GM21528 (cell line): ENCODE results near the gene SDR42E2.
"Not testable (repeated sequence)": the region's sequence is repeated elsewhere in the genome, so short reads cannot be mapped to it uniquely, and the experiment has no call there.

Experiments
- ATAC-seq: cut with Tn5 transposase; IDR thresholded peaks from one replicate; pipeline ENCODE4 v1.9.1; 2021; ENCODE audit warnings: mild to moderate bottlenecking, moderate library complexity; ENCODE audit not compliant: unreplicated experiment, low FRiP score

SDR42E2 gene

DNA sequence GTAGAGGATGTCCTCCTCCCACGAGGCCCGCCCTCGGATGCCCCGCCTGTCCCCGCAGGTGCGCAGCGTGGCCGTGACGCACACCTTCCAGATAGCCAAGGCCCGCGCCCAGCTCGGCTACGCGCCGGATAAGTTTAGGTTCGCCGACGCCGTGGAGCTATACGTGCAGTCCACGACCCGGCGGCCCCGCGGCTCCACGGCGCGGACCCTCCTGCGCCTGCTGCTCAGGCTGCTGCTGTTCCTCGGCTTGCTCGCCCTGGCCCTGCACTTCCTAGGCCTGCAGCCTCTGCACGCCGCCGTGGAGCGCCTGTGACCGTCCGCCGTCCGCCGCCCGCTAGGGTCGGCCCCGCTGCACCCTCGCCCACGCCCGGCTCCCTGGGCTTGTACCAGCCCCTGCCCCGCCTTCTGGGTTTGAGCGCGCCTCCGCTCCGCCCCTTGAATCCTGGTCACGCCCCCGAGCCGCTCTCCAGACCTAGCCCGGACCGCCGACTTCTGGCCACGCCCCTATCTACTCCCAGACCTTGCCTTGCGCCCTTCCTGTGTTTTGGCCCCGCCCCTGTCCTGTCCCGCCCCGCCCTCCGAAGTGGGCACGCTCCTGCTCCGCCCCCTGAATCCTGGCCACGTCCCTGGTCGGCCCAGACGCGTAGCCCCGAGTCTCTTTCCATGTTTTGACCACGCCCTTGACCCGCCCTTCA lies 27.9 kb downstream of the SDR42E2 start:
- ATAC-seq: peak; percentile 65

DNA sequence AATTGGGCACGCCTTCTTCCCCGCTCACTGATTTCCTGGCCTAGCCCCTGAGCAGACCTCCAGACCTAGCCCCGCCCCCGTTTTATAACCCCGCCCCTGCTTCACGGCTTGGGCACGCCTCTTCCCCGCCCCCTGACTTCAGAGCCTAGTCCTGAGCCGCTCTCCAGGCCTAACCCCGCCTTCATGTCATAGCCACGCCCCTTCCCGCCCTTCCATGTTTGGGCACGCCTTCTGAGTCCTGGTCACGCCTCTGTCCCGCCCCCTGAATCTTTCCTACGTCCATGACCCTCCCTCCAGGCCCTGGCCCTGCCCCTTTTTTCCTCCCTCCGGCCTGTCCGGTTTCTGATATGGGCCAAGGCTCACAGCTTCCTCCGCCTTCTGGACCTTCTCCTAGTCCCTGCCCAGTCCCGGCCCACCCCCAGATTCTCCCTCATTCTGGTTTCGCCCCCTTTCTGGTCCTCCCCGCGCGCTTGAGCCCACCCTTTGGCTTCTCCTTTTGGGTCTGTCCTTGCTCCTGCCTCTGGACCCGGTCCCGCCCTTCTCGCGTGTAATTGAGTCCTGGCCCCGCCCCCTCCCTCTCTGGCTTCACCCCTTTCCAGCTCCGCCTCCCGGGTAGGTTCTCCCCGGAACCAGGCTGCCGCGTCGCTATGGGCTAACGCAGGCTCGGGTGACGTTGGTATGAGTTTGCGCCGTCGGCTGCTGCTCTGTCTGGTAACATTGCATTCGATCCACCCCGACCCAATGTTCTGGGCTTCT lies 28.6 kb downstream of the SDR42E2 start:
- peak; percentile 56 for ATAC-seq

DNA sequence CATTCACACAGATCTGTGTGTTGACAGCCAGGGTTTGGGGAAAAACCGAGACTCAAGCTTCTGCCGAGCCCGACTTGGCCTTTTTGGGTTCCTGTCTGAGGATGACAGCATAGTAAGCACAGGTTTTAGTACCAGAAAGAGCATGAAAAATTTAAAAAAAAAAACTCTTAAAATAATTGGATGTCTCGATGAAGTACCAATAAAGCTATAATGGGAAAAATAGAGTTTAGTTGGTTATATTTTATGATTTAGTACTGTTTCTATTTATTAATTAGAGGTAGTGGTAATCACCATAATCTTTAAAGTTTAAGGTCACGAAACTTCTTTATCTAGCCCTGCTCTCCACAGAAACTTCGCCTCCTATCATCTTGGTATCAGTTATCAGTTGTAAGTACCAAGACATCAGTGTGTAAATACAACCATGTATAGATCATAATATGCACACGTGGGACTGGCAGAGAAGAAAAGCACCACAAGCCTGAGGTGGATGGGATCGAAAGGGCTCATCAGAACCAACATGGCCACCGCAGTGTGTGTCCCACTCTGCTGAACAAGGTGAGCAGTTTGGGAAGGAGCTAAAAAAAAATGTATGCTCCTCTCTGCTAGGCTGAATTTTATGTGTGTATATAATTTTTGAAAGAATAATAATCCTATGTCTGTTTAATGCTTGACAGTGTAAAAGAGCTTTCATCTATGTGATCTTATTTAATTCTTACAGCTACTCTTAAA lies 29.4 kb downstream of the SDR42E2 start:
- no peak for ATAC-seq

DNA sequence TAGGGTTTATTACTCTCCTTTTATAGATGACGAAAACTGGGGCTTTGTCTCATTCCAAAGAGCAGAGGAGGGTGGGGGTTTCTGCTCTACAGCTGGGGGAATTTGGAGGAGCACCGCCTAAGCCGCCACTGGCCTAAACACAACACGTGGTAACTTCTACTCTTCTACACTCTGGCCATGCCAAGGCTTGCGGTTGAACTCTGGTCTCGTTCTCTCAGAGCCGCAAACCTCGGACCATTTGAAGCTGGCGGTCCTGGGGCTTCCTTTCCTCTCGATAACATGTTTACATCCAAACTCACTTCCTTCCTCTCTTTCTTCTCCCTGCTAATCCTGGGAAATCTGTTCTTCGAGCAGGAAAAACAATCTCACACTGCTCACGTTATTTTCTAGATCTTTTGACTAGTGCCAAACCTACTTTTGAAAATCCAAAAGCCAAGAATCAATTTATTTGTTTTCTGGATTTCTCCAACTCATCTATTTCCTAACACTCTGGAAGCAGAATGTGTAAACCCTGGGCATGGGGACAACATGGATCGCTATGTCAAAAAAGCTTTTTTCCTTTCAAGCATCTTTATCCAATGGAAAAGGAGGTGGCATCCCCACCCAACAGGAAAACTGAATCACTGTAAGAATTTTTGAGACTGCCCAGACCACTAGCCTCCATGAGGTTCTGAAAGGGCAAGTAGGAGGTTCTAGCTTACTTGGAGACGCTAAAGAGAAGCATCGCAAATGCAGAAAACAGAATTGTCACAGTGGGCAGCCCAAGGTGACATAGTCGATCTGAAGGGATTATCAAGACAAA lies 30.2 kb downstream of the SDR42E2 start:
- no peak for ATAC-seq

DNA sequence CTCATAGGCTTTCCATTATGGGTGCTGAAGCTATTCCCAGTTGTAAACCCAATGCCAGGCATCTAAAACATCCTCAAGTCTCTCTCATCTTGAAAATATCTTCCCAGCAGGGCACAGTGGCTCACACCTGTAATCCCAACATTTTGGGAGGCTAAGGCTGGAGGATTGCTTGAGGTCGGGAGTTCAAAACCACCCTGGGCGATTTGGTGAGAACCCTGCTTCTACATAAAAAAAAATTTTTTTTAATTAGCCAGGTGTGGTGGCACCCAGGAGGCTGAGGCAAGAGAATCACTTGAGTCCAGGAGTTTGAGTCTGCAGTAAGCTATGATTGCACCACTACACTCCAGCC lies 30.7 kb downstream of the SDR42E2 start:
- ATAC-seq: no peak

DNA sequence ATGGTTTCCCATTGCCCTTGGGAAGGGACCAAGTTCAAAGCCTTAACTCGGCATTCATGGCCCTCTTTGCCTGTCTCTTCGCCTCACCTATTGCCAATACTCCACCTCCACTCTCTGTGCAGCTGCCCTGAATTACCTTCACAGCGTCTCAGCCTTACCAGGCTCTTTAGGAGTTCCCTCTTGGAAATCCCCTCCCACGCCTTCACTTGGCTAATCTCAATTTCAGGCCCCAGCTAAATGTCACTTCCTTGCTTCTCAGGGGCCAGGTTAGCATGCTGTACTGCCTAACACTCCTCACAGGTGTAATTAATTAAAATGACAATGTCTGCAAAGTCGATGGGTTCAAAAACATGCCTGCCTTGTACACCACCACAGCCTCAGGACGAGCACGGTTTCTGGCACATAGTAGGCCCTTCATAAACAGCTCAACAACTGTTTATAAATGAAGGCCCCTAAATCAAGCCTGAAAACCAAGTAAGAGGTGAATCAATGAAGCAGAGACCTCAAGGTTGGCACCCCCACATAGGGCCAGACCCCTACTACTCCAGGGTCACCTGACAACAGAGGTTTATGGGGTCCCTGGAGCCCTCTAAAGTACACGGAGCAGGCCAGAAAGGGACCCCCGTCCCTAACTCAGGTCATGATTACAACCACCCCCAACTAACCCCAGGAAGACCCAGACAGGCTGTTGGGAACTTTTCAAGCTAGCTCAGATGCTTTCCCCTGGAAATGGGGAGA lies 32.6 kb downstream of the SDR42E2 start:
- ATAC-seq: no peak

DNA sequence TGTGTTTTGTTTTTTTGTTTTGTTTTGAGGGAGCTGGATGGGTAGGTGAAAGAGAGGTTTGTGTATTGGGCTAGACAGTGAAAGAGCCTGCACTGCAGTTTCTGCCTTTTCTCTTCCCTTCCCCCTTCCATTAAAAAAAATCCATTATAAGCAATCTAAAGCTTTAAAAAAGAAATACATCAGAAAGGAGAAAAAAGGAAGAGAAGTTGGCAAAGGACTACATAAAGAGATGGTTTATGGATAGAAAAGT lies 33.1 kb downstream of the SDR42E2 start:
- no peak for ATAC-seq

DNA sequence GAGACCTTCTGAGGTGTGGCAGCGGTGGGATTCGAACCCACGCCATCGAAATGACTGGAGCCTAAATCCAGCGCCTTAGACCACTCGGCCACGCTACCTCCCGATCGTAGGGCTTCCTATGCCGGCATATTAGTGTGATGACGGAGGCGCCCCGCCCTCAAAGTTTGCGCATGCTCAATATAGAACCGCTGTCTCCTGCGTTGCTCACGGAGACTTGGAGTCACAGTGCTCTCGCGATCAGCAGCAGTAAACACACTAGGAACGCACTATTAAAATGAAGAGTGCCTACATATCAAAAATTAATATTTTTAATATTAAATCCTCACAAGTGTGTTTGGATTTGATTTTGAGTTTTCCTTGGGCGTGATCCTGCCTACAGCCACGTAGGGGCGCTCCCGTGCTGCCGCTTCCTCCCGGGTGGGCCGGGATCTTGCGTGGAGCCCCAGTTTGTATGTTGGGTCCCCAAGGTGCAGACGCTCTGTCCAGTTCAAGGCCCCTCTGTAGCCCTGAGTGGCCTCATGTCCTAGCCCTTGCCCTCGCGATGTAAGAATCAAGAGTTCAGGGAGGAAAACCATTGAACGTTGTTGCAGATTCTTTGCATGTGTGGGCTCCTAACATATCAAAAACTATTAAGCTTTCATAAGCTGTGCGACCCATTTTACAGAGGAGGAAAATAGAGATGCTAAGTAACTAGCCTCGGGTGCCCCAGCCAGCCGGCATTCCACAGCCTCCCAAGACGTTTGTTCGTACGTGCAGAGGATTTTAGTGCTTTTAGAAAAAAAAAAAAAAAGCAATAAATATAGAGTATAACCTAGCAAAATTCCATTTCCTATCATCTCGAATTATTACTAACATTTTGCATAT lies 33.6 kb downstream of the SDR42E2 start:
- peak; percentile 32 for ATAC-seq

DNA sequence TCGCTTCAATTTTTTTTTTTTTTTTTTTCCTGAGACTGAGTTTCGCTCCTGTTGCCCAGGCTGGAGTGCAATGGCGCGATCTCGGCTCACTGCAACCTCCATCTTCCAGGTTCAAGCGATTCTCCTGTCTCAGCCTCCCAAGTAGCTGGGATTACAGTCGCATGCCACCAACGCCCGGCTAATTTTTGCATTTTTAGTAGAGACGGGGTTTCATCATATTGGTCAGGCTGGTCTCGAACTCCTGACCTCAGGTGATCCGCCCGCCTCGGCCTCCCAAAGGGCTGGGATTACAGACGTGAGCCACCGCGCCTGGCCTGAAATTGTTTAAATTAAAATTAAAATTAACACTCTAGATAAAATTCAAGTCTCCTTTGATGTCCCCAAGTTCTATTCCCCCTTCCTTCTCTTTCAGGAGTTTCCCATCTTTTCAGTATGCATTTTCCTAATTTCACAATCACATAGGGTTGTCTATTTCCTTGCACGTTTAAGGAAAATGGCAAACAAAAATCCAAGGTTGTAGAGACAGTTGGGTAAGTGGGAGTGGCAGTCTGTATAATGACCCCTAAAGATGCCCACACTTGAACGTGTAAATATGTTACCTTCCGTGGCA lies 34.4 kb downstream of the SDR42E2 start:
- ATAC-seq: not testable (repeated sequence)

DNA sequence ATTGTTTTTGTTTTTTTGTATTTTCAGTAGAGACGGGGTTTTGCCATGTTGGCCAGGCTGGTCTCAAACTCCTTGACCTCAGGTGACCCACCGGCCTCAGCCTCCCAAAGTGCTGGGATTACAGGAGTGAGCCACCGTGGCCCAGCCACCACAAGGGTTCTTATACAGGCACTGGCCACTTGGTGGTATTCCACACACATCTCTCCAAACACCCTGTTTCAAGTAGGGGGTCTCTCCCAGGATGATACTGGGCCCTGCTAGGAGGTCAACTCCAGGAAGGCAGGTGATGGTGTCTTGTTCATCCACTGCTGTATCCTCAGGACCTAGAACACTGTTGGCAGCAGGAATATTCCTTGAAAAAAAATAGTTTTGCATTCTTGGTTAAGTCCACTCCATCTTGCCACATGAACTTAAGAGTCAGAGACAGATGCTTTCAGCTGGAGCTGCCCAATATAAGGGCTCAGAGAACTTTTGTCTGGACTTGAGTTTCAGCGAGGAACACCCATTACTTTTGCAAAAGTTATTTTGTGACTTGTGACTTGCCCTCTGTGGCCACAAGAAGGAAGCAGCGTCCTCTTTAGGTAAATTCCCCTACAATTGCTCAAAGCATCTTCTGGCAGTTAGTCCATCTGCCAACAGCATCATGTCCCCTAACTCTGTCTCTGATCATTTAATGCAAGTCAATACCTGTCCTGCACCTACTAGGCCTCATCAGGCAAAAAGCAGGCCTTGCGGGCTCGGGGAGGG lies 36.4 kb downstream of the SDR42E2 start:
- no peak for ATAC-seq

DNA sequence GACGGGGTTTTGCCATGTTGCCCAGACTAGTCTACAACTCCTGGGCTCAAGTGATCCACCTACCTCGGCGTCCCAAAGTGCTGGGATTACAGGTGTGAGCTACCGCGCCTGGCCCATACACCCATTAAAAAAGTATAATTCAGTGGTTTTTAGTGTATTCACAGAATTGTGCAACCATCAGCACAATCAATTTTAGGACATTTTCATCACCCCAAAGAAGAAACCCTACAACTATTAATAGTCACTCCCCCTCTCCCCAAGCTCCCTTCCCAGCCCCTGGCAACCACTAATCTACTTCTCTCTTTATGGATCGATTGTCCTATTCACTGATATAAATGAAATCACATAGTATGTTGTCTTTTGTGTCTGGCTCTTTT lies 39.9 kb downstream of the SDR42E2 start:
- no peak for ATAC-seq

DNA sequence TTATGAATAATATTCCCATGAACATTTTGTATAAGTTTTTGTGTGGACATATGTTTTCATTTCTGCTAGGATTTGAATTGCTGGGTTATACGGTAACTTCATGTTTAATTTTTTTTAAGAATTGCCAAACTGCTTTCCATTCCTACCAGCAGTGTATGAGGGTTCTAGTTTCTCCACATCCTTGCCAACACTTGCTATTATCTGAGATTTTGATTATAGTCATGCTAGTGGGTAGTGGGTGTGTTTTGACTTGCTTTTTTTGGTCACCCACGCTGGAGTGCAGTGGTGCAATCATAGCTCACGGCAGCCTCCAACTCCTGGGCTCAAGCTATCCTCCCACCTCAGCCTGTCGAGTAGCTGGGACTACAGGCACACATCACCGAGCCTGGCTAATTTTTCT lies 40.8 kb downstream of the SDR42E2 start:
- no peak for ATAC-seq

DNA sequence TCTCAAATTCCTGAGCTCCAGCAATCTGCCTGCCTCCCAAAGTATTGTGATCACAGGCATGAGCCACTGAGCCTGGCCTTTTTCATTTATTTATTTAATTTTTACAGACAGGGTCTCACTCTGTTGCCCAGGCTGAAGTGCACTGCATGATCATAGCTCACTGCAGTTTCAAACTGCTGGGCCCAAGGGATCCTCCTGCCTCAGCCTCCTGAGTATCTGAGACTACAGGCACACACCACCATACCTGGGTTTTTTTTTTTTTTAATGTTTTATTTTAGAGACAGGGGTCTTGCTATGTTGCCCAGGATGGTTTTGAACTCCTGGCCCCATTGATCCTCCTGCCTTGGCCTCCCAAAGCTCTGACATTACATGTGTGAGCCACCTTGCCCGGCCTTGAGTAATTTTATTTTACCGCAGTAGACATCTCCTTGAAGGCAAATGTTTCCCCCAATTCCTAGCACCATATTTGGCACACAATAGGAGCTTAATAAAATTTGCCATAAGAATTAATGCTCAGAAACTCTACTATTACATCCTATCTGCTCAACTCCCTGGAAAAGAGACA lies 41.9 kb downstream of the SDR42E2 start:
- ATAC-seq: no peak

DNA sequence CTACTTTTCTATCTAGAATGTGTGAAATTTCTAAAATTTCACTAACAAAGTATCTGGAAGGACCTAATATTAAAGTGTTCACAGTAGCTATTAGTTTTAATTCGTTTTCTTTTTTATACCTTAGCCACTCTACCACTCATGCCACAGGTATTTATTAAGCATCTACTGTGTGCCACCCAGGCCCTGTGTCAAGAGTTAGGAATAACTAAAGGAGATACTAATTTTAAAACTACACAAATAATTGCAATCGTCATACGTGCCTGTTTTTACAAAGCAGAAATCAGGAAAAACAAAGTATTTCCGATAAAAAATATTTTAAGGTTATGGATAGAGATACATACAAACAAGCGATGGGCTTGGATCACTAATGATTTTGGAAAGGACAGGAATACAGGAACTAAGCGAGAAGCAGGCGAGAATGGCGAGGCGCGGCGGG lies 43.3 kb downstream of the SDR42E2 start:
- no peak for ATAC-seq

DNA sequence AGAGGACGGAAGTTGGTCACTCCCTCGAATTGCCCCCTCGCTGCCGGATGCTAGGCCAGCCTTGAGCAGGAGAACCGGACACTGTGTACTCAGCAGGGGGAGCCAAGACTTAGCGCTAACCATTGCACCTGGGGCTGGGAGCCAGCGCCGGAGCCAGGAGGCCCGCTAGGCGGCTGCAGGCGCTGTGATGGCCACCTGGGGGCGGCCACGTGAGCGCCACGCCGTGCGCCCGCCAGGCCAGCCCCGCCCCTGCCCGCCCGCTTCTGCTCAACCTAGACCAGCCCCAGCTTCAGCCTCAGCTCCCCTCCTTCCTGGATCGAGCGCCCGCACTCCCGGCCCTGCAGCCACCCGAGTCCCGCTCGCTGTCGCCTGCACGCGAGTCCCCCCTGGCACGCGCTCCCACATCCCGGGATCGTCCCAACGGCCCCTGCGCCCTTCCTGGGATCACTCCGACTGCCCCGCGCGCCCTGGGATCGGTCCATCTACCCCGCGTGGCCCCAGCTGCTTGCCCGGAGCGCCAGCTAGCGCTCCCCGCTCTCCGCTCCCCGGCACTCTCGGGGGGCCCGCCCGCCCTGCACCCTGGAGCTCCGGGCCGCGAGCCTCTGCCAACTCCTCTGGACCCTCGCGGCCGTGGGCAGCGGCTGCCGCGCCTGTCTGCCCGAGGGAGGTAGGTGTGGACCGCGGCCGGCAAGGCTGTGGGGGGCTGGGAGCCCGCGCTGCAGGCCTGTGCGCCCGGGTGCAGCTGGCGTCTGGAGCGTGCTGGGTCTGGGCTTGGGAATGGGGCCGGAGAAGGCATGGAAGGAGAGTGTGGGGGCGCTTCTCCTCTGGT lies 43.9 kb downstream of the SDR42E2 start, which contains the start of gene EEF2K:
EEF2K (plus strand) TSS at position 266 of the 829 bp plus-strand sequence. CDS start 19,452 bp downstream, outside the sequence.
- ATAC-seq: peak; percentile 80

DNA sequence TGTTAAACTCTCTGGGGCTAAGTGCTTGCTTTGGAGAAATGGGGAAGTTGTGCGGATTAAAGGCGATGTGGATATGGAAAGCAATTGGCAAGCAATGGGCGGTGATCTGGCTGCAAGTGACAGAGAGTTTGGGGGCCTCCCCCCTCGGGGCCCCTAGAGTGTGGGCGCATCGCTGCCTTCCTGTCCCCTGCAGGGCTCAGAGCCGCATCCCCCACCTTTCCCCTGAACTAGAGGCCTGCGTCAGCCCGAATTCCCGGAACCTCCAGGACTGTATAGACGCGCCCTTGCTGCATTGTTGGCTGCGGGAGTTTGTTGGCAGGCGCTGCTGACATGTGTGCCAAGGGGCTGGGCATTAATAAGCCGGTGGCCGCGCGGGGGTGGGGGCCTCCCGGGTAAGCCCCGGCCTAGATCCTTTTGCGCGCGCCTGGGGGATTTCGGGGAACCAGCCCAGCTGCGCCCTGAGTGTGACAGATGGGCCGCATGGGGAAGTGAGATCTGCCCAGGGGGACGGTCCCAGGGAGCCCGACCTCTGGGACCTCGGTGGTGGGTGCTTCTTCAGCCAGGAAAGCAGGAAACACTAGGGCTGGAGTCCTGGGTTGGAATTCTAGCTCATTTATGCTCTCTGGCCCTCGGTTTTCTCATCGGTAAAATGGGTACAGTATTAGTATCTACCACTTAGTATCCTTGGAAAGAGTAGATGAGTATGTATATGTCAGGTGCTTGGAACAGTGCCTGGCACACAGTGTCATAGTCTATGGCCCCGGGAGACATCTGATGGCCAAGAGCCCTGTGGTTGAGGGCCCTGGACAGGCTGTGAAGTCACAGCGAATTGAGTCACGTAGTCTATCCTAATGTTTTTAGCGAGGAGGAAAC lies 44.8 kb downstream of the SDR42E2 start:
- peak; percentile 39 for ATAC-seq
